Measurements from ENCODE around the gene OR52E1. TPM values are rescaled to one million over a fixed set of nuclear protein-coding genes. Genes with fewer than 3 reads are reported as not detected.

OR52E1 gene
- total RNA-seq, 1 donor from 2014 or later, result not detected

GRCh38 chr11:5081405-5081804, 12.0 kb downstream of the OR52E1 start:
- intact Hi-C loops (cut with micrococcal nuclease), result no loop called here
- no peak for DNase-seq (ENCODE audit: low spot score)
- Mint-ChIP-seq H3K36me3 (ENCODE audit: low read depth) (no peaks in the 10 kb centered on the region), H3K4me1 (ENCODE audit: low read depth) (no peaks in the 10 kb centered on the region), H3K4me3 (no peak overlapping the region), H3K9me3 (no peaks in the 10 kb centered on the region), H3K27me3 (ENCODE audit: insufficient read depth) (no peaks in the 10 kb centered on the region), H3K27ac (no peak overlapping the region)

GRCh38 chr11:5083602-5084001, 14.2 kb downstream of the OR52E1 start:
- H3K27ac Mint-ChIP-seq, result no peak overlapping the region
- H3K36me3 Mint-ChIP-seq (ENCODE audit: low read depth), result no peaks in the 10 kb centered on the region
- no peak overlapping the region for H3K4me3 Mint-ChIP-seq
- DNase-seq (ENCODE audit: low spot score), result no peak
- intact Hi-C loops (cut with micrococcal nuclease), result no loop called here
- no peaks in the 10 kb centered on the region for H3K4me1 Mint-ChIP-seq (ENCODE audit: low read depth)
- H3K9me3 Mint-ChIP-seq, result no peaks in the 10 kb centered on the region
- no peaks in the 10 kb centered on the region for H3K27me3 Mint-ChIP-seq (ENCODE audit: insufficient read depth)

GRCh38 chr11:5088556-5088955, 19.2 kb downstream of the OR52E1 start:
- Mint-ChIP-seq H3K36me3 (ENCODE audit: low read depth) (no peaks in the 10 kb centered on the region), H3K4me1 (ENCODE audit: low read depth) (no peaks in the 10 kb centered on the region), H3K9me3 (no peaks in the 10 kb centered on the region), H3K27ac (no peak overlapping the region), H3K4me3 (no peak overlapping the region), H3K27me3 (ENCODE audit: insufficient read depth) (peaks cover 2% of the 10 kb centered on the region)
- intact Hi-C loops (cut with micrococcal nuclease), result no loop called here
- no peak for DNase-seq (ENCODE audit: low spot score)

GRCh38 chr11:5090668-5091067, 21.3 kb downstream of the OR52E1 start:
- DNase-seq (ENCODE audit: low spot score), result no peak
- intact Hi-C loops (cut with micrococcal nuclease), result no loop called here
- no peak overlapping the region for H3K4me3 Mint-ChIP-seq
- H3K9me3 Mint-ChIP-seq, result no peaks in the 10 kb centered on the region
- peaks cover 2% of the 10 kb centered on the region for H3K27me3 Mint-ChIP-seq (ENCODE audit: insufficient read depth)
- no peak overlapping the region for H3K27ac Mint-ChIP-seq
- H3K36me3 Mint-ChIP-seq (ENCODE audit: low read depth), result no peaks in the 10 kb centered on the region
- no peaks in the 10 kb centered on the region for H3K4me1 Mint-ChIP-seq (ENCODE audit: low read depth)

GRCh38 chr11:5092821-5093585, 23.6 kb downstream of the OR52E1 start:
- intact Hi-C loops (cut with micrococcal nuclease), result no loop called here
- Mint-ChIP-seq H3K36me3 (ENCODE audit: low read depth) (no peaks in the 10 kb centered on the region), H3K4me1 (ENCODE audit: low read depth) (no peaks in the 10 kb centered on the region), H3K4me3 (no peak overlapping the region), H3K27me3 (ENCODE audit: insufficient read depth) (peaks cover 2% of the 10 kb centered on the region), H3K27ac (no peak overlapping the region), H3K9me3 (no peaks in the 10 kb centered on the region)
- DNase-seq (ENCODE audit: low spot score), result no peak

- intact Hi-C loops (cut with micrococcal nuclease), result no loop called here
Measured at GRCh38 chr11:5096011-5096410, 26.6 kb downstream of the OR52E1 start.

GRCh38 chr11:5102246-5102645, 32.9 kb downstream of the OR52E1 start:
- H3K27me3 Mint-ChIP-seq (ENCODE audit: insufficient read depth), result no peaks in the 10 kb centered on the region
- DNase-seq (ENCODE audit: low spot score), result no peak

More at GRCh38 chr11:5096011-5096410, 26.6 kb downstream of the OR52E1 start:
- H3K36me3 Mint-ChIP-seq (ENCODE audit: low read depth), result no peaks in the 10 kb centered on the region
- H3K27me3 Mint-ChIP-seq (ENCODE audit: insufficient read depth), result peaks cover 2% of the 10 kb centered on the region
- H3K4me3 Mint-ChIP-seq, result no peak overlapping the region
- no peaks in the 10 kb centered on the region for H3K4me1 Mint-ChIP-seq (ENCODE audit: low read depth)
- no peak for DNase-seq (ENCODE audit: low spot score)
- no peak overlapping the region for H3K27ac Mint-ChIP-seq
- no peaks in the 10 kb centered on the region for H3K9me3 Mint-ChIP-seq

GRCh38 chr11:5103066-5103465, 33.7 kb downstream of the OR52E1 start:
- Mint-ChIP-seq H3K9me3 (no peaks in the 10 kb centered on the region), H3K4me1 (ENCODE audit: low read depth) (no peaks in the 10 kb centered on the region), H3K36me3 (ENCODE audit: low read depth) (no peaks in the 10 kb centered on the region), H3K27me3 (ENCODE audit: insufficient read depth) (no peaks in the 10 kb centered on the region), H3K27ac (no peak overlapping the region), H3K4me3 (no peak overlapping the region)
- intact Hi-C loops (cut with micrococcal nuclease), result no loop called here
- DNase-seq (ENCODE audit: low spot score), result no peak

More at GRCh38 chr11:5102246-5102645, 32.9 kb downstream of the OR52E1 start:
- Mint-ChIP-seq H3K4me3 (no peak overlapping the region), H3K9me3 (no peaks in the 10 kb centered on the region), H3K36me3 (ENCODE audit: low read depth) (no peaks in the 10 kb centered on the region), H3K27ac (no peak overlapping the region), H3K4me1 (ENCODE audit: low read depth) (no peaks in the 10 kb centered on the region)
- intact Hi-C loops (cut with micrococcal nuclease), result no loop called here

- no peak for DNase-seq (ENCODE audit: low spot score)
- Mint-ChIP-seq H3K27me3 (ENCODE audit: insufficient read depth) (no peaks in the 10 kb centered on the region), H3K36me3 (ENCODE audit: low read depth) (no peaks in the 10 kb centered on the region), H3K4me3 (no peak overlapping the region), H3K9me3 (no peaks in the 10 kb centered on the region), H3K27ac (no peak overlapping the region), H3K4me1 (ENCODE audit: low read depth) (no peaks in the 10 kb centered on the region)
- intact Hi-C loops (cut with micrococcal nuclease), result no loop called here
Measured at GRCh38 chr11:5107285-5107684, 37.9 kb downstream of the OR52E1 start.

GRCh38 chr11:5115339-5115738, 46.0 kb downstream of the OR52E1 start:
- DNase-seq (ENCODE audit: low spot score), result no peak
- Mint-ChIP-seq H3K4me1 (ENCODE audit: low read depth) (no peaks in the 10 kb centered on the region), H3K4me3 (no peak overlapping the region), H3K27ac (no peak overlapping the region), H3K9me3 (no peaks in the 10 kb centered on the region), H3K27me3 (ENCODE audit: insufficient read depth) (peaks cover 5% of the 10 kb centered on the region), H3K36me3 (ENCODE audit: low read depth) (no peaks in the 10 kb centered on the region)
- intact Hi-C loops (cut with micrococcal nuclease), result no loop called here

- Mint-ChIP-seq H3K36me3 (ENCODE audit: low read depth) (no peaks in the 10 kb centered on the region), H3K9me3 (no peaks in the 10 kb centered on the region), H3K4me1 (ENCODE audit: low read depth) (no peaks in the 10 kb centered on the region), H3K27ac (no peak overlapping the region), H3K27me3 (ENCODE audit: insufficient read depth) (peaks cover 5% of the 10 kb centered on the region), H3K4me3 (no peak overlapping the region)
- intact Hi-C loops (cut with micrococcal nuclease), result no loop called here
- no peak for DNase-seq (ENCODE audit: low spot score)
Measured at GRCh38 chr11:5117588-5117987, 48.2 kb downstream of the OR52E1 start.

- H3K27ac Mint-ChIP-seq, result no peak overlapping the region
- H3K4me1 Mint-ChIP-seq (ENCODE audit: low read depth), result no peaks in the 10 kb centered on the region
- no peak for DNase-seq (ENCODE audit: low spot score)
- H3K36me3 Mint-ChIP-seq (ENCODE audit: low read depth), result no peaks in the 10 kb centered on the region
- no peak overlapping the region for H3K4me3 Mint-ChIP-seq
- intact Hi-C loops (cut with micrococcal nuclease), result no loop called here
- no peaks in the 10 kb centered on the region for H3K9me3 Mint-ChIP-seq
- H3K27me3 Mint-ChIP-seq (ENCODE audit: insufficient read depth), result peaks cover 7% of the 10 kb centered on the region
Measured at GRCh38 chr11:5118893-5119292, 49.5 kb downstream of the OR52E1 start.

Data from activated T-helper 1 cell treated with anti-CD3 and anti-CD28 coated beads, Interleukin-12 subunit alpha, Interleukin-12 subunit beta, Interleukin-2, Interleukin-4 antibody, amounts not matched to agents 30 ng/mL and 10 ng/mL and 1 ng/mL, durations not matched to agents 14 hours and 24 hours and 36 hours (primary cell).